Mucosa of gallbladder (tissue), 1 donor: ENCODE measurements around the gene GRID2. TPM values are rescaled to one million over a fixed set of nuclear protein-coding genes. Genes with fewer than 3 reads are reported as not detected.

Experiments used
- DNase-seq: peaks from one replicate; pipeline ENCODE4 v3.0.0-alpha.2; 2020; ENCODE audit warnings: low spot score
- total RNA-seq: library from RNA; stranded (reverse); gene quantifications from one replicate; pipeline ENCODE4 v1.2.1, GENCODE V29; 2021
- donor health status: DM: no; HTN: no; CAD: no.

GRID2 gene
- total RNA-seq, 1 donor from 2014 or later, result 0.03 TPM

- DNase-seq, result no peak
Observed at GRCh38 chr4:92522356-92522755, 218.6 kb downstream of the GRID2 start.

DNA sequence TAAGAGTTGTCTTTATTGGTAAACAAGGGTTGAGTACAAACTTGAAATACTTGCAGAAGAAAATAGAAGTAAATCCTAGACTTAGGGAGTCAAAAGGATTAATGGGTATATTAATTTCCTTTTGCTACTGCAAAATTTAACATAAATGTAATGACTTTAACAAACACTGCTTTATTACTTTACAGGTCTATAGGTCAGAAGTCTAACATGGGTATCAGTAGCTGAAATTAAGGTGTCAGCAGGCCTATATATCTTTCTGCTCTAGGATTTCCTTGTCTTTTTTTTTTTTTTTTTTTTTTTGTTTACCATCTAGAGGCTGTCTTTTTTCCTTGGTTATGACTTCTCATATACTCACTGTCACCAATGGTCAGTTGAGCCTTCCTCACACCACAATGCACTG is 220.4 kb downstream of the GRID2 start:
- DNase-seq, result no peak

DNA sequence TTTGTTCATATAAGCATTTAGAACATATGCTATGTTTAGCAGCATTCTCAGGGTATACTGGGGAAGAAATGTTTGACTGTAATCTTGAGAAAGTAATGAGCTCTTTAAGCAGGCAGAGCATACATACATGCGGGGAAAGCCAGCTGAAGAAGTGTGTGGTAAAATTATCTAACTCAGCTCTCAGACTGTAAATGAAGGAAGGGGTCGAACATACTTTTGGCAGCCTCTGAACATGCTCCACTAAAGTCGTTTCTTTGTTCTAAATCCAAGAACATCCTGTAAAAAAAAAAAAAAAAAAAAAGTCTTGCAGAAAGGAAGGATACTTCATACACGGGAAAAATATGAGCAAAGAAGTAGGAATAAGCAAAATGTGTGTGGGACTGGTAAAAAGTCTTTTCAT is 224.8 kb downstream of the GRID2 start:
- DNase-seq, result no peak

GRCh38 chr4:92529510-92529909 is 225.7 kb downstream of the GRID2 start:
- no peak for DNase-seq

GRCh38 chr4:92535599-92535998 is 231.8 kb downstream of the GRID2 start:
- no peak for DNase-seq

DNA sequence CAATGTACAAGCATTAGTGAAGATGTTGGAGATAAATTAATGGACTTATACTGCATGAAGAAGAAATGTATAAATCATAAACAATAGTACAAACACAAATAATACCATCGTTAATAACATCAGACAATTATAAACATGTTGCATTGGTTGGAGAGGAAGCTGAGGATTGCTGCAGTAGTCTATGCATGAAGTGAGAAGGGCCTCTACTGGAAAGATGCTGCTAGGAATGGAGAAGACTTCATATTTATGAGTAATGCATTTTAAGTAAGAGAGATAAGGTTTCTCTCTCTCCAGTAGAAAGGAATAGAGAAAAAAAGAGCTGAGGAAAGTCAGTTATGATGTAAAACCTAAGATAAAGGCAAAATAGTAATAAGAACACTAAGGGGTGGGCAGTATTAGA is 247.8 kb downstream of the GRID2 start:
- no peak for DNase-seq

DNA sequence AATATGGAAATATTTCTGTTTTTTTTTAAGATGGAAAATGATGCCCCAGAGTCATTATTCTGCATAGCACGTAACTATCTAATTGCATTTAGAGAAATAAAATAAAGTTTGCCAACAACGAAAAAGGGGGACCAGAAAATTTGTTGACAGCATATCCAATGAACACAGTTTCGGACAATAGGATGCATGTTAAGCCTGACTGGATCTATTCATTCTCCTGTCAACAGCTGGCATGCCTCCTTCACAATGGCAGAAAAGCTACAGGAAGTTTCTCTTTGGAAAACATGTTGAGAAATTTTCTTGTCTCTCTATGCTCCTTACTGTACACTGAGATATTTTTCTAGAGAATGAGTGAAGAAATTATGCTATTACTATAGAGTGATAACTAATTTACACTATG is 262.5 kb downstream of the GRID2 start:
- no peak for DNase-seq

DNA sequence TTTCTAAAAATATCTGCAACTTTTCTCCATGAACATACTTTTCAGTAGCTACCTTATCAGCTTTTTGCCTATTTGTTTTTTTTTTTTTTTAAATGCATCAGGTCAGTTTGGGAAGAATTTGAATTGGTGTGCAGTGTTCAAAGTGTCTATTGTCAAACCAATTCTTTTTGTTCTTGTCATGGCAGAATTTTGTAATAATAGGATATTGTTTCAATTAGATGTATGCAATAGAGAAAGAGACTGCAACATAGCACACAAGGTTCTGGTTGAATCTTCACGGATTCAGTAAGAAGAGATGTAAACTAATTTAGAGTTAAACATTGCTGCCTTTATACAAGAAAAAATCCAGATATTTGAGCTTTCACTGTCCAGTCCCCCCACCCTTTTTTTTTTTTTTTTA is 277.1 kb downstream of the GRID2 start:
- DNase-seq, result no peak

DNA sequence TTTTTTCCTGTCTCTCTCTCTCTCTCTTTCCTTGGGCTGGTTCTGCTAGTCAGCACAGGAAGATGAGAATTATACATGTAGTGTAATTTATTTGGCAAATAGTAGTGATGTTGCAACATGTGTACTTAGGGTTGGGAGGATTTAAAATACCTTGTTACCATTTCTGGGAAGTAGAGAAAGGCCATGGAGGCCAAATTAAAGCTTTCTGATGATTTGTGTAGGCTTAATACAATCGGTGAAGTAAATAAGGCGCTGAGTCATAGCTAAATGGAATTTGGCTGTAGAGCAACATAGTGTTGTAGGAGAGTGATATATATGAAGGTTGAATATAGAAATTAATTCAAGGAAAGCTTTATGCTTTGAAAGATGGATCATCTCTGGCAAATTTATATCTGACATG is 295.3 kb downstream of the GRID2 start:
- no peak for DNase-seq

DNA sequence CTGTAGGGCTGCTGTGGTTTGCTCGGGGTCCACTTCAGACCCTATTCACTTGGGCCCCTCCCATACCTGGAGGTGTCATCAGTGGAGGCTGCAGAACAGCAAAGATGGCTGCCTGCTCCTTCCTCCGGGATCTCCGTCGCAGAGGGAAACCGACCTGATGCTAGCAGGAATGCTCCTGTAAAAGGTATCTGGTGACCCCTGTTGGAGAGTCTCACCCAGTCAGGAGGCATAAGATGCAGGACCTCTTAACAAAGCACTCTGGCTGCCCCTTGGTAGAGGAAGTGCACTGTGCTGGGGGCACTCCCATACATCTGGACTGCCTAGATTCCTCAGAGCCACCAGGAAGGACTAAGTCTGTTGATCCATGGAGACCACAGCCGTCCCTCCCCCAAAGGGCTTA is 296.9 kb downstream of the GRID2 start:
- DNase-seq, result no peak

DNA sequence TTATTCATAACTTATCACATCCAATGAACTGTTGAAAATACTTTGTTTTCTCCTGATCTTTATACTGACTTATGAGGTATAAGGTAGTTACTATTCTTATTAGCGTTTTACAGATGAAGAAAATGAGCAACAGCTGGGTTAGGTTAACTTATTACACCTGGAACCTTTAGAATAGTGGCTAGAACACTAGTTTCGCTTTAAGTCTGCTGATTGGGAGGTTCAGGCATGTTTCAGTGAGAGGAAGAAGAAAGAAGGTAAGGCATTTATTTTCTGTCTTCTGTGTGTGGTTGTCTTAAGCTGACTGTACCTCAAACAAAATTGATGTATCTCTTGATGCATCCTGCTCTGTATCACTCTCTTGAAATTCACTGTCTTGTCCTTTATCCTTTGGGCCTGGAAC is 302.5 kb downstream of the GRID2 start:
- DNase-seq, result no peak

DNA sequence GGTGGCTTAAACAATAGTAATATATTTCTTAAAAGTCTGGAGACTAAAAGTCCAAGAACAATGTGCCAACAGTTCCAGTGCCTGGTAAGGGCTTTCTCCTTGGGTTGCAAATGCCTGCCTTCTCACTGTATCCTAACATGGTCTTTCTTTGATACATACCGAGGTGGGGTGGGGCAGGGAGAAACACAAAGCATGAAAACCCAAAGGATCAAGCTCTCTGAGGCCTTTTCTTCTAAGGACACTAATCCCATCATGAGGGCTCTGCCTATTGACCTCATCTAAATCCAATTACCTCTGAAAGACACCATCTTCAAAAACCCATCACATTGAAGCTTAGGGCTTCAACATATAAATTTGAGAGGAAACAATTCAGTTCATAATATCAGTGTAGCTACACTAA is 311.3 kb downstream of the GRID2 start:
- no peak for DNase-seq

DNA sequence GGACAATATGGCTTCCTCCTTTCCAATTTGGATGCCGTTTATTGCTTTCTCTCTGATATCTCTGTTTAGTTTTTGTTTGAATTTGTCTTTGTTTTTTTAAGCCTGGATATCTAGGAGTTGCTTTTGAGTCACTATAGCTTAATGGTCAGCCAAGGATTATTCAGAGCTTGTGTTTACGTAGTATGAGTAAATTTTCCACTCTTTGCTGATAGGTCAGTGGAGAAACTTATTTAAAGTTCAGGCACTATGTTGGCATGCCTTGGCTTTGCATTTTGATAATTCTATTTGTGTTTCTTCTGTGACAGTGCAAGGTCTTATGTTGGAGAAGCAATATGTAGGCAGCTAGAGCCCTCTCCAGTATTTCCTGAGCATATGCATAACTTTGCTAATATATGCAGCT is 315.2 kb downstream of the GRID2 start:
- no peak for DNase-seq

DNA sequence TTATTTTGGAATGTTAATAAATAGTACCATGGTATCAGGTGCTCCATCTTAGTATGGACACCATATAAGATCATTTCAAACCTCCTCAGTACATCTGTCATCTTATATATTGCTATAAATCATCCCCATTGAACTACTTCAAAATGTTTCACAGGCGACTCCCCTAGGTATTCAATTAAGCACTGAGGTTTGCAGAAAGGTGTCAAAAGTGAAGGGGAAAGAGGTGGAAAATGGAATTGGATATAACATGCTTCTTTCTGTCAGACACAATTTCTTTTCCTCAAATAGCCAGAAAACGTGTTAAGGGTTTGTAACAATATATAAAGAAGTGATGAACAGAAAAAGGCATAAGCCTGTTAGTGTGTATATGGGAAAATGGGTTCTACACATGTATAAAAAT is 325.5 kb downstream of the GRID2 start:
- DNase-seq, result no peak

- DNase-seq, result no peak
Observed at GRCh38 chr4:92634882-92635281, 331.1 kb downstream of the GRID2 start.

GRCh38 chr4:92636038-92636806 is 332.5 kb downstream of the GRID2 start:
- DNase-seq, result no peak

DNA sequence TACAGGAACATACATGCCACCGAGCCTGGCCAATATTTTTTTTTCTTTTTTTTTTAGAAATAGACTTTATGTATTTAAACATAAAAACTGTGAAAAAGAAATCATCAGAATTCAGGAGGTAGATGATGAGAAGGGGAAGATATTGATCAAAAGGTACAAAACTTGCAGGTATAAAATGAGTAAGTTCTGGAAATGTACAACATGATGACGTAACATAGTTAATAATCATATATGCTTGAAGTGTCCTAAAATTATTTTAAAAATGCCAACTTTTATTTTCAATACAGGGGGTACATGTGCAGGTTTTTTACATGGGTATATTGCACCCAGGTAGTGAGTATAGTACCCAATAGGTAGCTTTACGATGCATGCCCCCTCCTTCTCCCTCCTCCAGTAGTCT is 337.6 kb downstream of the GRID2 start:
- DNase-seq, result no peak

- no peak for DNase-seq
Observed at GRCh38 chr4:92646826-92647225, 343.1 kb downstream of the GRID2 start.

- DNase-seq, result no peak
Observed at GRCh38 chr4:92651536-92651935, 347.8 kb downstream of the GRID2 start.

DNA sequence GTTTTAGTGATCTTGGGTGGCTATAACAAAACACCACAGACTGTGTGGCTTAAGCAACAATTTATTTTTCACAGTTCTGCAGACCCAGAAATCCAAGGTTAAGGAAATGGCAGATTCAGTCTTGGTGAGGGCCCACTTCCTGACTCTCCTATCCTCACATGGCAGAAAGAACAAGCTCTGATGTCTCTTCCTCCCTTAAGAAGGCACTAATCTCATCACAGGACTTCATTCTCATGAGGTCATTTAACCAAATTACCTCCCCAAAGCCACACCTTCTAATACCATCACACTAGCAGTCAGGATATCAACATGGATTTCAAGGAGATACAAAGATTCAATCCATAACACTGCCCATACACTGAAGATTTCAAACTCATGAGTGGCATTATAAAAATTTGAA is 350.3 kb downstream of the GRID2 start:
- DNase-seq, result no peak

DNA sequence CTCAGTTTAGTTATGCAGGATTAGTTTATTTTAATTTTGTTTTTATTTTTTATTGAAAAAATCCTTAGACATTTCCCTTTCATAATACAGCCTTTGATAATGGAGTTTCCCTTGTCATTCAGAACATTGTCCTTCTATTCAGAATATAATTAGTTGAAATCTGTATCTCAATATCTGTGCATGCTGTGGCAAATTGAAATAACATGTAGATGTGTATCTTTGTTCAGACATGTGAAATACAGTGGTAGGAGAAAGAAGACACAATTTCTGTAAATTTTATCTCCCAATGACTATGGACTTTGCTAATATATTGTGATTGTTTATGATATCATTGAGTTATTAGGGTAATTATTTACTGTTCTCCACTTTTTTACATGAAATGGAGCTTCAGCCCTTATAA is 353.9 kb downstream of the GRID2 start:
- no peak for DNase-seq

DNA sequence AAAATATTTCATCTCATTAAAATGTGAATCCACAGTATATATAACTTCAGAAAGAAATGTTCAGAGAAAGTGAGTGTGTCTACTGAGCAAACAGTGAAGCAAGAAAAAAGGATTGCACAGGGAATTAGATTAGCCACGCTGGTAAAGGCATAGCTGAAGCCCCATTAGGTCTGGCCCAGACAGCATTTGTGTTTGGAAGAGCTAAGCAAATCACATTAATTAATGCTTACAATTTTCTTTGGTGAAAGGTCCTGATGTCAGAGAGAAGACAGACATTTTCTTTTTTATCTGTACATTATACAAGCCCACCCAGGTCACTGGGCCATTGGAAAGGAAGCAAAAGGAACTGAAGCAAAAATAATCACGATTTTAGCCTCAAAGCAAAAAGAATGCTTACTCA is 354.6 kb downstream of the GRID2 start:
- DNase-seq, result no peak

GRCh38 chr4:92677805-92678204 is 374.0 kb downstream of the GRID2 start:
- DNase-seq, result no peak

DNA sequence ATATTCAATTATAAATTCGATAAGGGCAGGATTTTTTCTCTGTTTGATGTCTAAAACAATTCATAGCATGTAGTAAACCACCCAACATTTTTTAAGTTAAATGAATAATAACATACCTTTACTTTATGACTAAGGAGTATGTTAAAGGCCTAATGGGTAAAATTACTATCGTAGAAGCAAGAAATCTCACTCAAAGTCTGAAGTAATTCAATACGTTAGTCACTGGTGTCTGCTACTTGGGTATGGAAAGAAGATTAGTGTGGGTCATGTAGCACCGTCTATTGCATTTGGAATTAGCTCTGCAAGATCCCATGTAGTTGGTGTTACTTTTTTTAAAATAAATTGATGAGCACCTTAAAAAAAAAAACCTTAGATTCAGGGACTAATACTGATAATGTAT is 374.5 kb downstream of the GRID2 start:
- no peak for DNase-seq
